Measurements from ENCODE around the gene HIVEP1.

HIVEP1 gene

DNA sequence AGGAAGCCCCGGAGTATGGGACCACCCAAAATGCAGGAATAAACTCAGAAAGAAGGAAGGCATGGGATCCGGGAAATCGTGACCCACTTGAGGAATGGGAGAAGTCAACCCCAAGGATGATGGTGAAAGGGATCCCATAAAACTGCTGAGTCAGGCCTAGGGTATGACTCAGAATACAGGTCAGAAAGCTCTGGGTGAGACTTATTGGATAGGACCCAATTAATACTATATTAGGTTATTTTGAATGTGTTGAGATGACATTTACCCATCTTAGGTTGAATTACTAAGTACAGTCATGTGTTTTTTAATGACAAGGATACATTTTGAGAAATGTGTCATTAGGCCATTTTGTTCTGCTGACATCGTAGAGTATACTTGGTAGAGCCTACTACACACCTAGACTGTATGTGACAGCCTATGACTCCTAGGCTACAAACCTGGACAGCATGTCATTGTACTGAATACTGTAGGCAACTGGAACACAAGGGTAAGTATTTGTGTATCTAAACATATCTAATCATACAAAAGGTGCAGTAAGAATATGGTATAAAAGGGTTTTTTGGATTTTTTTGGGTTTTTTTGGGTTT is 17.1 kb upstream of the HIVEP1 start:
- peak; percentile 30 for DNase-seq (ENCODE audit: low spot score)

DNA sequence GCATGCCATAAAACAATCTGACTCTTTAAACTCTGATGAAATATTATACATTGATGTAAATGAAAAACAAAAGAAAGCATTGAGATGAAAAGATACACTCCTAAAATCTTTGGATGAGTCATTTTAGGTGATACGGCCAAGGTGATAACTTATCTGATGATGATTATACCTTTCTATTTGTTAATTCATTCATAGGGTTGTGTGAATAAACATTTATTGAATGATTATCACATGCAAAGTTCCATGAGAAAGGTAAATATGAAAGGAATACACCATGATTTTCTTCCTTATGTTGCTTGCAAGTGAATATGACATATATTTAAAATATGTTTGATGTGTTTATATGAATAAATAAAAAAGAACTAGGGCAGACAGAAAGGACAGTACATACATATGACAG is 15.4 kb upstream of the HIVEP1 start:
- DNase-seq (ENCODE audit: low spot score): no peak

DNA sequence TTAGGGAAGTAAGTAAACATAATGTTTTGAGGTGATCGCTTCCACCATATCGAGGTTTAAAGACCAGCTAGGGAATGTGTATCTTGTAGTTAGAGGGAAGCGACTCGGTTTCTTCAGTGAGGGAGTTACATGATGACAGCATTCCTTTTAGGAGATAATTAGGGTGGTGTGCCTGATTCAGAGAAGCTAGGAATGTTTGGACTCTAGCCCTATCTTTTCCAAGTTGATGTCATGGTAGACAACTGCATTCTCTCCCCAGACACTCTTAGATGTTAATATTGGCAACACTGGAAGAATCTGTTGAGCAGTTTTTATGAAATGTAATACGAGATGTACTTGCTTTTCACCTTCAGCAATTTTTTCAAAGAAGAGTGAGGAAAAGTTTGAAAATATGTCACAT is 12.9 kb upstream of the HIVEP1 start:
- no peak for DNase-seq (ENCODE audit: low spot score)

DNA sequence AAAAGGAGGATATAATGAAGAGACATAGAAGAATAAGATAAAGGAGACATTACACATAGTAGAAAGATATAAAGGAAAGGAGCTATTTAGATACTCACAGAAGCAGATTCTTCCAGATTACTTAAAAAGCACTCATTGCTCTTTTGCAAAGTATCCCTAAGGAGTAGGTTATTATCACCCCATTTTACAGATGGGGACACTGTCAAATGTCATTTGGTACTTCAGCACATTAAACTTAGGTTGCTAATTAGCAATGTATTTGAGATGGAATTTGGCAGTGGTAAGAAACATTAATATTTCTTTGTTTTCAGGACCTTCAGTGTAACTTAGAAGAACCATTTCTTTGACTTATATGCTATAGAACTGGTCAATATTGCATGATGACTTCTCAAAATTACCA is 11.9 kb upstream of the HIVEP1 start:
- no peak for DNase-seq (ENCODE audit: low spot score)

DNA sequence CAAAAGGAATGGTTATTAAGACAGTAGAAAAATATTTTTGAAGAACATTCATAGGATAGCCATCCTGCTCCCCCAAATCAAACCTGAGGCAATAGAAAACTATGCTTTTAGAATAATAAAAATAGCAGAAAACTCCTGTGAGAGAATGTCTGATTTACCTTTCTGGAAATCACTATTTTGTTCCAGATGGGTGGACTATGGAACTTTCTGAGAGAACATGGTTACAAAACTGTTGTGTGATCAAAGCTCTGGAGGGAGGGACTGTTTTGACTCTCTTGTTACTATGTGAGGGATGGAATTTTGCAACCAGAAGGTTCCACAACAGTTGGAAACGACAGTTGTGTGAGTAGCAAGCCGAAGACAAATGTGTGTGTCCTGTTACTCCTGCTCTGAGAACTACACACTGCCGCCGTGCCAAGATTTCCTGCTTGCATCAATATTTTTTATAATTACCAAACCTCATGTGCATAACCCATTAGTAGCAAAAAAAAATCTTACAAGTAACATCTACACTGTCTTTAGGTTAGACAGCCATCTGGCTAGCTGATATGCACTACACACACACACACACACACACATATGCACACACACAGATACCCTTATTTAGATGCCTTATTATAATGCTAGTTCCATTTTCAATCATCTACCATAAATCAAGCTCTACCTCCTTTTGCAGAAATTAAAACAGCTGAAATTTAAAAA is 11.0 kb upstream of the HIVEP1 start:
- DNase-seq (ENCODE audit: low spot score): no peak

DNA sequence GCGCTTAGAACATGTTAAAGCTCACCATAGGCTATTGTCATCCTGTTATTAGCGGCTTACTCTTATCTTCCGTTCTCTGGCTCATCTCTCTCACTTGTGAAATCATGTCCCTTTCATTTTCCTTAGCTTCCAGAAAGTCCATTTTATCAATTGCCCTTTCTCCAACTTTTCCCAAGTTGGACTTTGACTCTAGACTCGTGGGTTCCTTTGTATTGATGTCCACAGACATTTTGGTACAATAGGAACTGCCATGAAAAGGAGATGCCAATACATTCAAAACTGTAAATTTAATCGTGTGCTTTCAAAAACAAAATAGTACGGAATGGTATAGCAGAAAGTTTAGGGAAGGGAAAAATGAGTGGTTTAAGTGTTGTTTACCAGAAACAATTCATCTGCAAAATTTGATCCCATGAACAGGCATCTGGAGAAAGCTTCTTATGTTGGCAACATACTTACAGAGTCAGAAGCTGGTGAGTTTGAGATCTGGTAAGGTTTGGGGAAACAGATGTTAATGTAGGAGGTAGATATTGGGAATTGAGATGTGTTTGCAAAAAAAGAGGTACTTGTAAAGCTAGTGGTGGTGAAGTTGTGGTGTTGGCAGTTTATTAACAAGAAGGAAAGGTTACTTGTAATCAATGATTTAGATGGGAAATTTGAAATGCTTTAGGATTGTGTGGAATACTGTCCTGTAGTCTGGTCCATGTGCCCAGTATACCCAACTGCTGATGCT is 10.2 kb upstream of the HIVEP1 start:
- no peak for DNase-seq (ENCODE audit: low spot score)

DNA sequence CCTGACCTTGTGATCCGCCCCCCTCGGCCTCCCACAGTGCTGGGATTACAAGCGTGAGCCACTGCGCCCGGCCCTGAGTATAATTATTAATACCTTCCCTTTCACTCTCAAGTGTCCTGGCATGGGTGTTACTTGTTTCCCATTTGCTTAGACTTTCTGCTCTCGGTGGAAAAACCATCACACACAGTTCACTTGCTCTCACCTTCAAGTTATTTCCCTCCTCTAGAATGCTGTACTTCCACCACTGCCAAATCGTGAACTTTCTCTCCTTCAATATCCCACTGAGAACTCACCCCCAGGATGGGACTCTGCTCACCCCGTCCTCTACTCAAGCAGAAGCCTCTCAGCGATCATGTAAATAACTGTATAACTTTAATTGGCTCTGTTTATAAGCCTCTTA is 4.6 kb upstream of the HIVEP1 start:
- peak; percentile 65 for DNase-seq (ENCODE audit: low spot score)

DNA sequence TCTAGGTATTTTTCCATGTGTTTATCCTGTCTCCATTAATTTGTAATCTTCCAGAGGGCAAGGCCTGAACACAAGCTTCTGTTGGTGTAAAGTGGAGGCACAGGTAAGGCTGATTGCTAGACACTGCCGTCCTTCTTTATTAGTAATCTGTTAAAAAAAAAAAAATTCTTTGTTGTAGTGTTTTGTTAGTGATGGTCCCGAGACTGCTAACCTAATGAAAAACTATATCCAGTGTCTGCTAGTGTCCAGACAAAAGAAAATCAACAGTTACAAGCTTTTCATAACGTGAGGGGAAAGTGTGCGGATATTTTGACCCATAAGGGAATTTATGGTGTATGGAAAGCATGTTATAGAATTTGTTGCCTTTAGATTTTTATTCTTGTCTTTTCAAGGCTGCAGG is 4.2 kb upstream of the HIVEP1 start:
- peak; percentile 51 for DNase-seq (ENCODE audit: low spot score)

DNA sequence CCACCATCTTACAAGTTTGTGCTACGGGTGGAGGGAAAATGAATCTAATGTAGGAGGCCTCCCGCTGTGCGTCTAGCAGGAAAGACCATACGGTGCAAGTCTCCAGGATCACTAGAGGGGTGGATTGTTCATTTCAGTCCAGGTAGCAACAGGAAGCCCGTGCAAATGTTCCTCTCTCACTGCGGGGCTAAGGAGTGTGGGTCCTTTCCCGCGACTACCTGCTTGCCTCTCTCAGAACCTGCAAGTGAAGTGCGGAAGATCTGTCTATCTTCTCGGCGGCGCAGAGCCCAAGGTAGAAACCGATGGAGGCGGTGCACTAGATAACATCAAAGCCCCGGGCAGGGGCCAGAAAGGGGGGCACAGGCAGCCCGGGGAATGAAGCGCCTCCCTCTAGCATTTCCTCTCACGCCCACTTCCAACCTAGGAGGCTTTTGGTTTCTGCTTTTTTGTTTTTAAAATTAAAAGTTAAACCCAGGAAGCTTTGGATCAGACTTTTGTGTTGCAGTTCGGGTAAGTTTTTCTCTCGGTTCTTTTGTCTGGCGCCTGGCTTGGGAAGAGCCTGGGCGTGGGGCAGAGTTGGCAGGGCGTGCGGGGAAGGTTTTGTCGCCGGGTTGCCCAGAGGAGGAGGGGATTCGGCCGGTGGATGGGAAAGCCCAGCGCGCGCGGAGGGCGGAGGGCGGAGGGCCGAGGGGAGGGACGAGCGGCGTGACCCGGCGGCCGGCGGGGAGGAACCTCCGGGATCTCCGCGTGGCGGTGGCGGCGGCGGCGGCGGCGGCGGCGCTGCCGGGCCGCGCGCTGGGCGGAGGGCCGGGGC is 3.5 kb upstream of the HIVEP1 start:
- DNase-seq (ENCODE audit: low spot score): peak; percentile 88

DNA sequence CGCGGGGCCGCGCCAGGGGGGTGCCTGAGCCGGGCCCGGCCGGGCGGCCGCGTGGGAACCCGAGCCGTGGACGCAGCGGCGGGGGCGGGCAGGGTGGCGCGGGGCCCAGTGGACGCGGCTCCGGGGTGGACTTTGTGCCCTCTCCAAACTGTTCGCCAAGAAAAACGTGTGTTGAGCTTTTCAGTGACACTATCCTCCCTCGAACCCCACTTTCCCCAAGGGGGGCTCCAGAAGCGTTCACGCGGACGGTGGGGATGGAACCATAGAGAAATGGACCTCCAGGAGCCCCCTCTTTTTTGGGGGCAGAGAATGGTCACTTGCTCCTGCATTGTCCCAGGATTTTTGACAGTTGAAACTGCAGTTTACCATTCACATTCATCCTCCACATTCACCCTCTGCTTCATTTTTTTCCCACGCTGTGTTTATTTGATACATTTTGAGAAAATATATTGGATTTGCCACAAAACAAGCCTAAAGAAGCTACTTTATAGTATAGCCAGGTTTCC is 2.9 kb upstream of the HIVEP1 start:
- DNase-seq (ENCODE audit: low spot score): no peak

DNA sequence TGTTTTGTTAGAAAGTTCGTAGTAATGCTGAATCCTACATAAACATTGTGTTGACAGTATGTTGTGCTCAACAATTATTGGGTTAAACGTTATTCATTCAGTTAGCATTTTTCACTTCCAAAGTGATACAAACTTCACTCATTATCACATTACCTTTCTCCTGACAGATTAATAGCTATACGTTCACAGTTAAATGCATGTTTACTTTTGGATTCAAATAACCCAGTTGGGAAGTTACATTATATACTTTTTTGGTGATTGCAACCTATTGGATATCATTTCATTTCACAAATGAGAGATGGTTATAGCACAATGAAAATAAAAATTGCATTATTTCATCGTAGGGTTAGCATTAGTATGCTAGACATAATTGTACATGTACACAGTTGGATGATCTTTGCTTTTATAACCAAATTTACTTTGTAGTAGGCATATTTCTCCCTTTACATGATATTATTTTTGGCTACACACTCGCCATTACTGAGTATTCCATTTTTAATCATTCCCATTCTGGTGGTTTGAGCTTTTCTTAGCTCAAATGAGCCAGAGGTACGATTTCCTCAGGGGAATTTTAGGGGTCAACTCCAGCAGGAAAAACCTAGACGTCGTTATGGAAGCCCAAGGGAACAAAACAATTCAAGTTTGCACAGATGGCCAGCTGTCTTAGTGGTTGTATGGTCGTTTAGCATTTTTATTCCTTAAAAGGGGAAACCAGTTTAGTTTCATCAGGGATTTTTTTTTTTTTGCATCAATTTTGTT is 2.1 kb upstream of the HIVEP1 start:
- peak; percentile 19 for DNase-seq (ENCODE audit: low spot score)

DNA sequence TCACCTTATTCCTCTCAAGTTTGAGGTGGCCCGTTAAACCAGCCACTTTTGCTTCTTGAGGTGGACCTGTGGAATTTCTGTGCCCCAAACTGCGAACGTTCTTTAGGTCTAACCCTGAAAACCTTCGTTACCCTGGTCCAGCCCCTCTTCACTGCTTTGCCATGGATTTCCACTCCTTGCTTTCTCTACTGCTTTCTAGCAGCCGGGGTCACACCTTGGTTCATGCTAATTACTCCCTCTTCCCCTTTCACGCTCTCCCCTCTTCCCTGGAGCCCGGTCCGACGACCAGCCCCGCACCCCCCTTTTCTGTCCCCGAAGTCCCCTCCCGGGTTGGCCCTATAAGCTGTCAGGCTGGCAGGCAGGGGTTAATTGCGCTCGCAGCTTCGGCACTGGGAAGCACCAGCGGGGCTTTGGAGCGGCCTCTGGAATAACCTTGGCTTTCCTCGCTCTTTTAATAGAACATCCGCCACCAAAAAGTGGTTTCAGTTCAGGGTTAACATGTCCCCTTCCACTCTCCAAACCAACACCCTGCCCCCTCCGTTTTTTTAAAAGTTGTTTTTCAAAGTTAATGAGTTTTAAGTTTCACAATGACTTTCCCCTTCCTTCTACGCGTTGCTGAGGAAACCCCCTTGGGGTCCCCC is 1.4 kb upstream of the HIVEP1 start:
- DNase-seq (ENCODE audit: low spot score): no peak

DNA sequence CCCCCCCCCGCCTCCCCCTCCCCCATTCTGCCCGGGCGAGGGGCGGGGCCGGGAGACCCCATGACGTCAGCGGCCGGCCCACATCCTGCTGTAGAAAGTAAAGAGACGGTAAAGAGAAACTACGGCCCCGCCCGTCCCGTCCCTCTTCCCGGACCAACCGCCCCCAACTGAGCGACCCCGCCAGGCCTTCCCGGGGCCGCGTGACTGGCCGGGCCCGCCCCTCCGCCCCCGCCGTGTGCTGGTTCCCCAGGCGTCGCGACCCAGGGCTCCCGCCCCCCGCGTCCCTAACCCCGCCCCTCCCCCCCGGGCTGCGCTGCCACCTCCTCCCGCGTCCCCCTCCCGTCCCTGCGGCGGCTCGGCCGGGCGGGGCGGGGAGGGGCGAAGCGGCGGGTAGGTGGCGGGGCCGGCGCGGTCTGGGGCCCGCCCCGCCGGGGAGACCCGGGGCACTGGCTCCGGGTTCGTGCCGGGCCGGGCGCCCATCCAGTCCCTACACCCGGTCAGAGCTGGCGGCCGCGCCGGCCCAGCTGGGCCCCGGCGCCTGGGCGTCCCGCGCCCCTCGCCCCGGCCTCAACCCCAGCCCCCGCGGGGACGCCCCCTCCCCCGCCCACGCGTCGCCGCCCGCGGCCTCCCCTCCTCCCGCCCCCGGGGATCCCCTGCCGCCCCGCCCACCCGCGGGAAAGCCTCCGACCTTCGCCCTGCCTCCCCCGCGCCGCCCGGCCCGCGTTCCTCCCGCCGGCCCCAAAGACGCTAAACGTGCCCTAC is 655 bp upstream of the HIVEP1 start:
- DNase-seq (ENCODE audit: low spot score): peak; percentile 98

DNA sequence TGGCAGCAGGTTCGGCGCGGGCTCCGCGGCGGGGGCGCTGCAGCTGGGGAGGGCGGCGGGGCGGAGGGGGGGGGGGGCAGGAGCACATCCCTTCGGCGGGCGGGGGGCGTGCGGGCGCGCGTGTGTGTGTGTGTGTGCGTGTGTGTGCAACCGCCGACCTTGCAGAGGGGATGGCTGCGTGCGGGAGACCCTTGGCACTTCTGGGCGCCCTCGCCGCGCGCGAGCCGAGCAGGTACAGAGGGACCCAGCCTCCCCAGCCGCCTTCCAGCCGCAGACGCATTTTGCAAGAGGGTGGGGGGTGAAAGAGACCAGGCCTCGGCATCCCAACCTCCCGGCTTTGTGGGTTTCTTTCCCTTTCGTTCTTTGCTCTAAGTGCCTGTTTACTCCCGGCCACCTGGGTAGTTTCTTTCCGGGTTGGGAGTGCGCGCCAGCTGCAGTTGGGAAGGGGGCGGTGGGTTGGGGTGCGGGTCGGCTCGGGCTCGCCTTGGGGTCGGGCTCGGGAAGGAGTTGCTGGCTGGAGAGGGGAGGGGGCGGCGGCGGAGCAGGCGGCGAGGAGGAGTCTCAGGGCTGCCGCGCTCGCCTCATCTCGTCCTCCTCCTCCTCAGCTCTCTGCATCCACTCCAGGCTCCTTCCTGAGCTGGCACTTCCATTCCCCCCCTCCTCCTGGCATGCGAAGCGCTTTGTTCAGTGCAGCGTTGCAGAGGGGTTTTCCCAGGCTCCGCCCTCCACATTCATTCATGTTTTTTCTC is 620 bp downstream of the HIVEP1 start:
- peak; percentile 94 for DNase-seq (ENCODE audit: low spot score)

DNA sequence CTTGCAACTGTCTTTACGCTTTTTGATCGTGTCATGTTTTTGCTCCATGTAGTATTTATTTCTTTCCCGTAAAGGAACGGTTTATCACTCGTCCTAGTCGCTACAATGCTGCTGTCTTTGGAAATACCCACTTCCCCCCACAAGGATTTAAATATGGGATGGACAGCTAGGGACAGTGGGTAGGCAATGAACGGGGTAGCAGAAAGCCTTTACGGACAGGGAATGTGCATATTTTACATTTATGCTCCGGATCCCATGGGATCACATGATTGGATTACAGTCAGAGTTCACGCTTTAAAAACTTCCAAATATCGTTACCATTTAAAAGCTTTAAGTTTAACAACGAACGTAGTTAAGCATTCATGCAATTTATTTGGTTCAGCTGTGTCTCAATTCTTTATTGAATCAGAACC is 1.2 kb downstream of the HIVEP1 start:
- no peak for DNase-seq (ENCODE audit: low spot score)

DNA sequence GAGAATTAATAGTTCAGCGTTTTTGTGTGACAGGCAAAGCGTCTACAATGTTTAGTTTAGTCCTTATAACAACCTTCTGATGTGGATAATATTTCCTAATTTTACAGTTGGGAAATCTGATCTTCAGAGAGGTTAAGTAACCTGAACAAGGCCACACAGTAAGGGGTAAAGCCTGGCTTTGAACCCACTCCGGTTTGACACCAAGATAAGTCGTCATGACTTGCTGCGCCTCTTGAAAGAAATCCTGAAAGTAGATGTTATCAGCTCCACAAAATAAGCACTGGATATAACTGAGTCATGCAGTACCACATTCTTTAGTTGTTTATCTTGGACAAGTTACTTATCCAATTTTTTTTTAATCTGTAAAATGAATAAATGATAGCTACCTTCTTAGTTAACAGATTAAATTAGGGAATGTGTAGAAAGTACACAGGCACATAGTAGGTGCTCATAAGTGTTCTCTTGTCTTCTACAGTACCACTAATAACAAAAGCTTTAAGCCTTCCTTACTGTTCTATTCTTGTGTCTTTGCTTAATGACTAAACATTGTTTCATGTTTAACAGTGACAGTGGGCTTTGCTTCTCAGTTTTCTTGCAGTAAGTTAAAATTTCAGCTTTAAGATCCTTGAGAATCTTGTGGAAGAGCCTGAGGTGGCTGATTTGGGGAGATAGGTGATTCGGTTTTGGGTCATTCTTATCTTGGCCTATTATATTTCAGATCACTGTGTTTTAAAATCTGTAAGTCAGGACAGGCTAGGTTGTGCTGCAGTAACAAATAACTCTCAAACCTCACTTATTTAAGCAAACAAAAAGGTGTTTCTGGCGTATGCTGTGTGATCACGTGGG is 2.1 kb downstream of the HIVEP1 start:
- DNase-seq (ENCODE audit: low spot score): peak; percentile 65

DNA sequence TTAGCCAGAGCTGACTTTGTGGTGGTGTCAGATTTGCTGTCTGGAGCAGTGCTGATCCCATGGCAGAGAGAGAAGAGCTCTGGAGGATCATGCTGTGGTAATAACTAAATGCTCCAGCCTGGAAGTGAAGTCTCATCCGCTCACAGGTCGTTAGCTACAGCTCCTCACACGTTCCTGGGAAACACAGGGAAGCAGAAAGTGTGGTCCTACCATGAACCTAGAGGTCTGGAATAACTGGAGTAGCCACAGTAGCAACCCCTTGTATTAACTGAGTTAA is 2.7 kb downstream of the HIVEP1 start:
- DNase-seq (ENCODE audit: low spot score): no peak

DNA sequence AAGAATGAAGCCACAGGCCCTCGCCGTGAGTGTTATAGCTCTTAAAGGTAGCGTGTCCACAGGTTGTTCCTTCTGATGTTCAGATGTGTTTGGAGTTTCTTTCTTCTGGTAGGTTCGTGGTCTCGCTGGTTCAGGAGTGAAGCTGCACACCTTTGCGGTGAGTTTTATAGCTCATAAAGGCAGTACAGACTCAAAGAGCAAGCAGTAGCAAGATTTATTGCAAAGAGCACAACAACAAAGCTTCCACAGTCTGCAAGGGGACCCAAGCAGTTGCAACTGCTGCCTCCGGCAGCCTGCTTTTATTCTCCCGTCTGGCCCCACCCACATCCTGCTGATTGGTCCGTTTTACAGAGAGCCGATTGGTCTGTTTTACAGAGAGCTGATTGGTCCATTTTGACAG is 5.2 kb downstream of the HIVEP1 start:
- DNase-seq (ENCODE audit: low spot score): no peak

DNA sequence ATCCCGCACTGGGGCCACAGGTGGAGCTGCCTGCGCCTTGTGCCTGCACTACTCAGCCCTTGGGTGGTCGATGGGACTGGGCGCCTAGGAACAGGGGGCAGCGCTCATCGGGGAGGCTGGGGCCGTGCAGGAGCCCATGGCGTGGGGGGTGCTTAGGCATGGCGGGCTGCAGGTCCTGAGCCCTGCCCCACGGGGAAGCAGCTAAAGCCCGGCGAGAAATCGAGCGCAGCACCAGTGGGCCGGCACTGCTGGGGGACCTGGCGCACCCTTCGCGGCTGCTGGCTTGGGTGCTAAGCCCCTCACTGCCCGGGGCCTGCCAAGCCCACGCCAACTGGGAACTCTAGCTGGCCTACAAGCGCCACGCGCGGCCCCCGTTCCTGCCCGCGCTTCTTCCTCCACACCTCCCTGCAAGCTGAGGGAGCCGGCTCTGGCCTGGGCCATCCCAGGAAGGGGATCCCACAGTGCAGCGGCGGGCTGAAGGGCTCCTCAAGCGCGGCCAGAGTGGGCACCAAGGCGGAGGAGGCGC is 5.8 kb downstream of the HIVEP1 start:
- no peak for DNase-seq (ENCODE audit: low spot score)
